Measurements from ENCODE around the gene KLHL29.

GRCh38 chr2:23617811-23618215 lies 232.8 kb downstream of the KLHL29 start:
- TF ChIP-seq EZH2 (IDR thresholded peaks at IDR 0.05; ENCODE audit: low read depth): no peak
- TF ChIP-seq, protein P1, sequence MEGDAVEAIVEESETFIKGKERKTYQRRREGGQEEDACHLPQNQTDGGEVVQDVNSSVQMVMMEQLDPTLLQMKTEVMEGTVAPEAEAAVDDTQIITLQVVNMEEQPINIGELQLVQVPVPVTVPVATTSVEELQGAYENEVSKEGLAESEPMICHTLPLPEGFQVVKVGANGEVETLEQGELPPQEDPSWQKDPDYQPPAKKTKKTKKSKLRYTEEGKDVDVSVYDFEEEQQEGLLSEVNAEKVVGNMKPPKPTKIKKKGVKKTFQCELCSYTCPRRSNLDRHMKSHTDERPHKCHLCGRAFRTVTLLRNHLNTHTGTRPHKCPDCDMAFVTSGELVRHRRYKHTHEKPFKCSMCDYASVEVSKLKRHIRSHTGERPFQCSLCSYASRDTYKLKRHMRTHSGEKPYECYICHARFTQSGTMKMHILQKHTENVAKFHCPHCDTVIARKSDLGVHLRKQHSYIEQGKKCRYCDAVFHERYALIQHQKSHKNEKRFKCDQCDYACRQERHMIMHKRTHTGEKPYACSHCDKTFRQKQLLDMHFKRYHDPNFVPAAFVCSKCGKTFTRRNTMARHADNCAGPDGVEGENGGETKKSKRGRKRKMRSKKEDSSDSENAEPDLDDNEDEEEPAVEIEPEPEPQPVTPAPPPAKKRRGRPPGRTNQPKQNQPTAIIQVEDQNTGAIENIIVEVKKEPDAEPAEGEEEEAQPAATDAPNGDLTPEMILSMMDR (conservative IDR thresholded peaks at IDR 0.05): no peak
